Measurements from ENCODE around the gene ARF3.

DNA sequence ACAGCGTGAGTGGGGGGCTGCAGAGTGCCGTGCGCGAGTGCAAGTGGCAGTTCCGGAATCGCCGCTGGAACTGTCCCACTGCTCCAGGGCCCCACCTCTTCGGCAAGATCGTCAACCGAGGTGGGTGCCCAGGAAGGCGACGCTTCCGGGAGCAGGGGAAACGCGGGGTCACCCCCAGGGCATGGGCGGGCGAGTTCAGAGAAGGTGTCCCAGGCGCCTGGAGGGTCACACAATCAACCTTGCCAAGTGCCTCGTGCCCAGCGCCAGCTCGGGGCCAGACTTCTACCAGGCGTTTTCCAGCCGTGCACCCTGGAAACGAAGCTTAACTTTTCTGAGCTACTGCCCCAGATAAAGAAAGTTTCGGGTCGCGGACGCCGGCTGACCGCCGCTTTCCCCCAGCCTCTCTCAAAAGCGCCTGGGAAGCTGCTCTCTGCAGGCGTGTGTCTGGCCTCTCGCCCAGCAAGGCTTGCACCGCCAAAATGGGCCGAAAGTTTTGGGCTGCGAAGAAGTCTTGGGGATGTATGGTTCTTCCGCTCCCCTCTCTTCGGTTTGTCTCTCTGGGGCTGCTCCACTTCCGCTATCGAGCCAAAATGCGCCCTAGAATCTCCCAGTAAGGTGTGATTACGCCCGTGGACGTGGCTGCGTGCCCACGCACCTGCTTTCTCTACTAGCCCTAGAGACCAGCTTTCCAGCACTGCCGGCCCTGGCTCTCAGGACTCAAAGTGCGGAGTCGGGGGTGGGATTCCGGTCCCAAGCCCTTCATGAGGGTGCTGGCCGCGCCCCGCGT, 22.5 kb upstream of the ARF3 start:
- TF ChIP-seq BHLHE40 (IDR thresholded peaks at IDR 0.05; ENCODE audit: borderline replicate concordance) (no peak), FOXM1 (IDR thresholded peaks at IDR 0.05; ENCODE audit: borderline replicate concordance) (no peak)

Data from HEK293T (cell line).